ENCODE measurements around the gene WFDC10A.
"Not testable (repeated sequence)": the region's sequence is repeated elsewhere in the genome, so short reads cannot be mapped to it uniquely, and the experiment has no call there.

Gene WFDC10A

DNA sequence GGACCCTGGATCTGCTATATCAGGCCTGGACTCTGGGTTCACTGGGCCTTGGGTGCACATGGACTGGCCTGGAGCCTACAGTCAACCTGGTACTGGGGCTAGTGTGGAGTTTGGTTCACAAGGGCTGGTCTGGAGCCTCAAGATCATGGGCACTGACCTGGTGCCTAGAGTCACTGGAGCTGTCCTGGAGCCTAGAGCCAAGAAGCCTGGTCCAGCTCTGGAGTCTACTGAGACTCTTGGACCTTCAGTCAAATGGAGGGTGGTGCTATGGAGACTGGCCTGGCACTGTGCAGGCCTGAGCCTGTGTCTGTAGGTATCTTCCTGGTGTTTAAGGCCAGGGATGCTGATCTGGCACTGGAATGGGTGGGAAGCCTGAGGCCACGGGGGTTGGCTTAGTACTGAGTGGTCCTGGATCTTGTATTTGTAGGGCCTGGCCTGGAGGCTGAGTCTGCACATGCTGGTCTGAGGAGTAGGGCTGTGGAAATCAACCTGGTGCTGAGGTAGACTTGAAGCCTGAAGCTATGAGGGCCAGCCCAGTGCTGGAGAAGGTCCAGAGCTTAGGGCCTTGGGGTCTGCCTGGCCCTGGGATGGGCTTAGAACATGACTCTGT lies 18.0 kb downstream of the WFDC10A start:
- in situ Hi-C loops (cut with MboI; ENCODE audit: low sequenced_read_pairs) = no loop called here

GRCh38 chr20:45649312-45649863 lies 19.8 kb downstream of the WFDC10A start:
- in situ Hi-C loops (cut with MboI; ENCODE audit: low sequenced_read_pairs) = no loop called here

DNA sequence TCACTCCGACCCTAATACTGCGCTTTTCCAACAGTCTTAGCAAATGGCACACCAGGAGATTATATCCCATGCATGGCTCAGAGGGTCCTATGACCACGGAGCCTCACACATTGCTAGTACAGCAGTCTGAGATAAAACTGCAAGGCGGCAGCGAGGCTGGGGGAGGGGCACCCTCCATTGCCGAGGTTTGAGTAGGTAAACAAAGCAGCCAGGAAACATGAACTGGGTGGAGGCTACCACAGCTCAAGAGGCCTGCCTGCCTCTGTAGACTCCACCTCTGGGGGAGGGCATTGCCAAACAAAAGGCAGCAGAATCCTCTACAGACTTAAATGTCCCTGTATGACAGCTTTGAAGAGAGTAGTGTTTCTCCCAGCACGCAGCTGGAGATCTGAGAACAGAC lies 22.2 kb downstream of the WFDC10A start:
- in situ Hi-C loops (cut with MboI; ENCODE audit: low sequenced_read_pairs) = not testable (repeated sequence)

GRCh38 chr20:45657038-45657437 lies 27.5 kb downstream of the WFDC10A start:
- in situ Hi-C loops (cut with MboI; ENCODE audit: low sequenced_read_pairs) = not testable (repeated sequence)

- in situ Hi-C loops (cut with MboI; ENCODE audit: low sequenced_read_pairs) = no loop called here
Measured at GRCh38 chr20:45670139-45670538, 40.6 kb downstream of the WFDC10A start, which contains the start of gene WFDC11. WFDC11 (minus strand) TSS chr20:45670239; CDS start chr20:45650600, 19,639 bp downstream.

DNA sequence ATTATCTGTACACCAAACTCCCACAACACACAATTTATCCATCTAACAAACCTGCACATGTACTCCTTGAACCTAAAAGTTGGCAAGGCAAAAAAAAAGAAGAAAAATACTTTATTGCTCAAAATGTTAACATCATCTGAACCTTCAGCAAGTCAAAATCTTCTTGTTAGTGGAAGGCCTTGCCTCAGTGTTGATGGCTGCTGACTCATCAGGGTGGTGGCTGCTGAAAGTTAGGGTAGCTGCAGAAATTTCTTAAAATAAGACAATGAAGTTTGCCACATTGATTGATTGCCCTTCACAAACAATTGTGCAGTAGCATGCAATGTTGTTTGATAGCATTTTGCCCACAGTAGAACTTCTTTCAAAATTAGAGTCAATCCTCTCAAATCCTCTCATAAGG lies 43.2 kb downstream of the WFDC10A start:
- in situ Hi-C loops (cut with MboI; ENCODE audit: low sequenced_read_pairs) = no loop called here

DNA sequence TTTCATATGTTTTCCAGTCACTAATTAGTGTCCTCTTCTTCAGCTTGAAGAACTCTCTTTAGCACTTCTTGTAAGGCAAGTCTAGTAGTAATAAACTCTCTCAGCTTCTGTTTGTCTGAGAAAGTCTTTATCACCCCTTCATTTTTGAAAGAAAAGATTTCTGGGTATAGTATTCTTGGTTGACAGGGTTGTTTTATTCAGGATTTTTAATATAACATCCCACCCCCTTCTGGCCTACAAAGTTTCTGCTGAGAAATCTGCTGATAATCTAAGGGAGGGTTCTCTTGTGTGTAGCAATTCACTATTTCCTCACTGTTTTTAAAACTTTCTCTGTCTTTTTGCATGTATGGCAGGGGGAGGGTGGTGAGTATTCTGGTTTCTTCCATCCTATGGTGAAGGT lies 50.1 kb downstream of the WFDC10A start:
- in situ Hi-C loops (cut with MboI; ENCODE audit: low sequenced_read_pairs) = no loop called here

Measured in HL-60/S4 treated with phorbol 12-myristate 13-acetate at 8.2 ng/mL for 4 days and 3 days (cell line).